A549 treated with Mapracorat at 1 μM for 4 hours (cell line): Measurements from ENCODE around the gene LMO4. TPM values are rescaled to one million over a fixed set of nuclear protein-coding genes. Genes with fewer than 3 reads are reported as not detected.

Source experiments
- total RNA-seq: library from RNA; stranded (reverse); fragments of 200-300 nt; extraction: Qiagen RNA extraction; gene quantifications from 5 replicates; pipeline ENCODE4 v1.2.3, GENCODE V29; 2022

LMO4 gene, protein sequence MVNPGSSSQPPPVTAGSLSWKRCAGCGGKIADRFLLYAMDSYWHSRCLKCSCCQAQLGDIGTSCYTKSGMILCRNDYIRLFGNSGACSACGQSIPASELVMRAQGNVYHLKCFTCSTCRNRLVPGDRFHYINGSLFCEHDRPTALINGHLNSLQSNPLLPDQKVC
- total RNA-seq, result 14.8 to 18.0 TPM (median 16.9 TPM) in 5 replicates

DNA sequence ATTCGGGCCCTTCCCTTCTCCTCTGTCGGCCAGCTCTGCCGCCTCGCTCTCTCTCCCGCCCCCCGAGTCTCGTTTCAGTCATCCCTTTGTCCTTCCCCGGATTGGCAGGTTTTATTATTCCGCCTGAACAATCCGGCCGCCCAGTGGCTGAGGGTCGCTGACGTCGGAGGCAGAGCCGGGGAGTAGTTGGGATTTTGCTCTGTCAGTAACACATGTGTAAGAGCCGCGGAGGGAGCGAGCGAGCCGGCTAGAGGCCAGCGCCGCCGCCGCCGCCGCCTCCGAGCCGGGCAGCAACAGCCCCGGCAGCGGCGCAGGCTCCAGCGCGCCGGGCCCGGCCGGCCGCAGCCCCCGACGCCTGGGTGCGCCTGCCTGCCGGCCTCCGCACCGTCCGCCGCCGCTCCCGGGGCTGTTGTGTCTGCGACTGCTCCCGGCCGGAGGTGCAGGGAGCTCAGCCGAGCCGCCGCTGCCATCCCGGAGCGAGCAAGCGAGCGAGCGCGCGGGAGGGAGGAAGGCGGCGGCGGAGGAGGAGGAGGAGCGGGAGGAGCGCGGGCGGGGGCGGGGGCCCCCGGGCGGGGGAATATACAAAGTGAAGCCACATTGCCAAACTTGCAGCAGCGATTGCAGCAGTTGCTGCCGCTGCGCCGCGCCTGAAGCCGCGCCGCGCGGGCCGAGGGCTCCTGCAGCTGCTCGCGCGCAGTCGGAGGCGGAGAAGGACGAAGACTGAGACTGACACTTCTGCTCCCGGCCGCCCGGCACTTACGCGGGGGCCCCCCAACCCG, at the start of gene LMO4:
Gene LMO4, plus strand, starts transcription at position 609 of the 779 bp plus-strand sequence. CDS start 3,136 bp downstream, outside the sequence.

